NCI-H1436 (cell line): ENCODE measurements around the gene USF1.
"Not testable (repeated sequence)": the region's sequence is repeated elsewhere in the genome, so short reads cannot be mapped to it uniquely, and the experiment has no call there.

Source experiments
- DNase-seq: peaks from one replicate; lab custom pipeline; 2025; lab: John Stamatoyannopoulos, UW

Gene USF1

DNA sequence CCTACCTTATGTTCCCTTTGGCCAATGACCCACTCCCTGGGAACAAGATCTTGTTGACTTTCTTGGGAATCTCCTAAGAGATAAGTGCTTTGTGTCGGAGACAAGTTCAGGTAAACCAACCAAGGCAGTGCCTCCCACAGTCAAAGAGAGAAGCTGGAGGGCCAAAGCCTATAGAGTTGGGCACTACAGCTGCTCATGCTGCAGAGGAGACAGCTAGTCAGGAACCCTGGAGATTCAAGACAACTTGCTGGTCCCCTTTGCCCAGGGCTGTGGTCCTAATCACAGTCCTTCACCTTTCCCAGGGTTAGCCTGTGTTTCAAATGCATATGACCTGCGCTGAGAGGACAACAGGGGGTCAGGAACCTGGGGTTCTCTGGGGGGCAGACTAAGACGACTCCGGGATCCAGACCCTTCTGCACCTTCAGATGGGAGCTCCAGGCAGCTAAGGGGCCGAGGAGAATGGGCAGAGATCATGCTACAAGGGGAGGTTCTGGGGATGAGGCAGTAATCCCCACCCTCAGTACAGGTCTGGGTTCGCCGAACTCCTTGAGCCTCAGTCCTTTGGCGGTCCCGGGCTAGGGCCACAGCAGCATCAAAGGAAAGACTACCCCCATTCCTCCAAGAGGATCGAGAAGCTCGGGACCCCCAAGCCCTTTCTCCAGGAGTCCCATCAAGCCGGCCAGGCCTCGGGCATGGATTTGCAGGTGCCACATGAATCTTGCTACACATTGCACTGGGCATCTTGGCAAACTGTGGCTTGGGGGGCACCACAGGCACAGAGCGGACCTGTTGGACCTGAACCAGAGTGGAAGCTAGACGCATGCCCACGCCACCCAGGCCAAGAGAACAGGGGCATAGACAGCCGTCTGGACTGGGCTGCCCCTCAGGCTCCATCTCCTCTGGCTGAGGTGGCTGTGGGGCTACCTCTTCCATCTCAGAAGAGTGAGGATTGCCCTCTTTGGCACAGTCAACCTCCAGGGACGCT is 2.0 kb upstream of the USF1 start:
- DNase-seq, result no peak

DNA sequence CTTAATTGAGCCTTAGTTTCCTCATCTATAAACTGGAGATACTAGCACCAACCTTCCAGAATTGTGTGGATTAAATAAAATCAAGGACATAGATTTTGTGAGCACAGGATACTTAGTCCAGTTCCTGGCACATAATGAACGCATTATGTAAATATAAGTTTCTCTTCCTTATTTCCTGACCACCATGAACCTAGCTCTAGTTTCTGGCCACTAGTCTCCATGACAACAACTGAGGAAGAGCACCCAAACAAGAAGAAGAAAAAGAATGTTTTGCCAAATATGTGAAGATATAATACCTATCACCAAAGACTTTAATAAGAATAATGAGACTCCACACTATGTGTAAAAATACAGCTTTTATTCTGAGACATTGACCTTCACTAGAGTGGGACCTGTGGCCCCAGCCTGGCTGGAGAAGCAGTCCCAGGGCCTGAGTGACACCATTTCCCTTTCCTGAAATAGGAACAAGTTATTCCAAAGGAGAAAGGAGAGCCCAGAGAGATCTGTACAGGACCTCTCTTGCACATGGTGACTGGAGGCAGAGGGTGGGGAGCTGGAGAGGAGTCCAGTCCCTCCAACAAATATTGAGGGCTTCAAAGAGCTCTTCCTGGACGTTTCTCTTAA is 940 bp upstream of the USF1 start:
- DNase-seq, result no peak

DNA sequence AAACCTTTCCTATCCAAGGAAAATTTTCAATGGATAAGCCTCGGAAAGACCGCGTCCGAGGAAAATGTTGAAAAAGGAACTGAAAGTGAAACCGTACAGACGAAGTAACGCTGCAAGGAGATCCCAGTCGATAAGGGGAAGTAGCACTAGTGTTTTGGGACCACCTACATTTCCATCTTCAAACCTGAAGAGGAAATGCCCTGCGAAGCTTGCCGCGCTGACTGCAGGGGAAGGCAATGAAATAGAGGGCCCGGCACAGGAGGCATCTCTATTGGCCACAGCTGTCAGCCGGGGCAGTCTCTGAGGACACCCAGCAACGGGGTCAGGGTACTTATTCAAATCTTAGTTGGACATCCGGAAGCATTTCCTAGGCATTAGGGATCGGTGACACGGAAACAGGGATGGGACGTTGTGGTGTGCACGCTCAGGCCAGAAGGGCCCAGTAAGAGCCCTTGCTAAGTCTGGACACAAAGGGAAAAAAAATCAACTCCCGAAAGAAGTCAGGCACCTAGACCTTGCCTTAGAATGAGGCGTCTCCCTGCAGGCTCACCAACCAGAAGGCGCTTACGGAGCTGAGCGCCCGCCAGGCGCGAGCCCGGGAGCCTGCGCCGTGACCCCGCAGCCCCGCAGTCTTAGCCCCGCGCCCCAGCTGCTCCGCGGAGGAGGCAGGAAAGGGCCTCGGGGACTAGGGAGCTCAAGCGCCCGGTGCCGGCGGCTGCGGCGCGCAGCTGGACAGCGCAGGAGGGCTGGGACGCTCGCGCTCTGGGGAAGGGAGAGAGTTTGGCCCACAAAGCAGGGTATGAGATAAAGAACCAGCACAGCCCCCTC is 655 bp downstream of the USF1 start:
- no peak for DNase-seq

DNA sequence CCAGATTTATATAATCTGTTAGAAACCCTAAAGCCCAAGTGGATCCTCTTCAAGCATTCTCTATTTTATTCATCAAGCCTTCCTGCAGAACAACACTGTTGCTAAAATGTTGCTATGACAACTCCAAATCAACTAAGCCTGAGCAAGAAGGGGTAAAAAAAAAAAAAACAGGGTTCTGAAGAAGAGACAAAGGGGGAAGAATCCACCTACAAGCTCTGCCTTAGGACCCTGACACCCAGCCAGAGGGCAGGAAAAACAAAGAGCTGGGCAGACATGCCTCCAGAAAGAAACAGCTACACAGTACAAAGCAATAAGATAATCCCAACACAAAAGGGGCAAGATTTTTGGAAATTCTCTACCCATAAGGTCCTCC is 1.3 kb downstream of the USF1 start:
- no peak for DNase-seq

DNA sequence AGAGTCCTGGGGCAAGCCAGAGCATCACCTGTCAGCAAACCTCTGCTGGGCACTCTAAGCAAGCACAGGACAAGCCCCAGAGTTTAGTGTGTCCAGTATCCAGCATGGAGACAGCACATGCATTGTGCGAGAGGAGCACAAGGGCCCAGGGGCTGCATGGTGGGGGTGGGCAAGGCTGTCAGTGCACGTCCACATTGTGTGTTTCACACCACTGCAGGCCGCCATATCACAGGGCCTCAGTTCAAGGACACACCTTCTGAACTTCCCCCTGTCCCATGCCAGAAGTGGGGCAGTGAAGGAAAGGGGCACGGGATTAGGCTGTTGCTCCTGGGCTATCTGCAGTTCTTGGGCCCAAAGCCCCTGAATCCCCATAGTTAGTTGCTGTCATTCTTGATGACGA is 6.2 kb downstream of the USF1 start:
- no peak for DNase-seq

DNA sequence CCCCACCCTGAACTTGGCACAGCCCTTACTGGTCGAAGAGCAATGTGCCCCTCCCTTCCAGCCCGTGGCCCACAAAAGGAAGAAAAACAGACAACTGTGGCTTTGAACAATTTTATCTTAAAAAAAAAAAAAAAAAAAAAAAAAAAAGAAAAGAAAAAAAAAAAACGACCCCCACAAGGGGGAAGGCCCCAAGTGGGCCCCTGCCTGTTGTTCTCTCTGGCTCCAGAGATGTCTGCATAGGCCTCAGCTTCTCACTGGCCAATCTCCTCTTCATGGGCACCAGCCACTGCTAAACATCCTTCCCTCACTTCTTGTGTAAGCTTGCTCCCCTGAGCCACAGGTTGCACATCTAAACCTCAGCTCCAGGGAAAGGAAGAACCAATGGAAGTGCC is 6.6 kb downstream of the USF1 start:
- DNase-seq, result no peak

DNA sequence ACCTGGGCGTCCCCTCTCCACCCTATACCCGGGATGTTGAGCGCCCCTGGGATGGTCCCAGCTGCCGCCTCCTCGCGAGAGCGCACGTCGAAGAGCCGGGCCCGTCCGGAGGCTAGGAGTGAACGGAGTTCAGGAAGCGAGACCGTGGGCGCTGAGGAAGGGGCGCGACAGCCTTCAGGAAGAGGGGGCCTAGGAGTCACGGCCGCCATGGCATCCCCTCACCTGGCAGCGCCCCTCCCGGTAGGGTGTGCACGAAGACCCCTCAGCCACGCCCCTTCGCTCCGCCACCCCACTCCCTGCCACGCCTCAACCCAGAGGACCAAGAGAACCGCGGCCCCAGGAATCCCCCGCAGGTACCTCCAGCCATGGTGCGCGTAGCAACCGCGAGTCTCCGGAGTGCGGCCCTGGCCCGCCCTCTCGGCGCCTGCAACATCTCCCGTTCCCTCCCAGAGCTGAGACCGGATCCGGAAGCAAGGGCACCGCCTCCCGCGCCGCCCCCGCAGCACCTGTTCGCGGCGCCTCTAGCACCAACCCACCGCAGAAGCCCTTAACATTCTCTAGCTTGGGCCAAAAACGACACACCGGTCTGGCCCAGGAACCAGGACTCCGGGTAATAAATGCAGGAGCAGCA is 7.1 kb downstream of the USF1 start, which contains the start of gene TSTD1:
Gene TSTD1, minus strand, starts transcription at position 442 of the 631 bp plus-strand sequence. Its CDS starts 75 bp downstream, at position 367.
- DNase-seq, result peak; percentile 67

DNA sequence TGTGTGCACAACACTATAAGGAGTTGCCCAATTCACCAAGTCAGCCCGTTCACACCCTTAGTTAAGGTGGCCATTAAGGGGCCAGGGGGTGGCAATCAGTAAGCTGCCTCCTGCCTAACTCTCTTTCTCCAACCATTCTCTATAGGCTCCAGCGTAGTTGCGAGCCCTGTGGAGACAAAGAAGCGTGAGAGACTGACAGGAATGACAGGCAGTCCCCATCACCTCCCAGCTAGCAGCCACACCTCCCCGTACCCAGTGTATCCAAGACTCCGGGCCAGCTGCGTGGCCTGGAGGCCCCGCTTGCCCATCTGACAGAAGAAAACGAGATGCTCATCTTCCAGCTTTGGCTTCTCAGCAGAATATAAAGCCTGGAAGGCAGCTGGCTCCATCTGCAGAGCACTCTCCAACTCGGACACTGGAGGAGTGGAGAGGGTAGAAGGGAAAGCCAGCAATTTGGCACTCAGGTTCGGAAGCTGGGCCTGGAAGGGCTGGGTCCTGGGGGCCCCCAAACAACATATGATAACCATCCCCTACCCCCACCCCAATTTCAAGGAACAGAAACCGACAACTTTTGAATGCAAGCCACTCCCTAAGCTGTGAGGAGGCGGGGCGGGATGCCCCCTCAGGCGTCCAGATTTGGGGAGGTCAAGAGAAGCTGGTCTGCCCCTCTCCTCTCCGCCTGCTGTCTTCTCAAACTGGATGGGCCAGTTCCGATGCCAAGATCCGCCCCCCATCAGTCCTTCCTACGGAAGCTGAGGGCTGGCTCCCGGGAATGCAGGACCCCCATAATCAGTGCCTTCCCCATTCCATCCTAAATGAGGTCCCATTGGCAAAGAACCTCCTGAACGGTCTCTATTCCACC is 7.9 kb downstream of the USF1 start:
- no peak for DNase-seq

DNA sequence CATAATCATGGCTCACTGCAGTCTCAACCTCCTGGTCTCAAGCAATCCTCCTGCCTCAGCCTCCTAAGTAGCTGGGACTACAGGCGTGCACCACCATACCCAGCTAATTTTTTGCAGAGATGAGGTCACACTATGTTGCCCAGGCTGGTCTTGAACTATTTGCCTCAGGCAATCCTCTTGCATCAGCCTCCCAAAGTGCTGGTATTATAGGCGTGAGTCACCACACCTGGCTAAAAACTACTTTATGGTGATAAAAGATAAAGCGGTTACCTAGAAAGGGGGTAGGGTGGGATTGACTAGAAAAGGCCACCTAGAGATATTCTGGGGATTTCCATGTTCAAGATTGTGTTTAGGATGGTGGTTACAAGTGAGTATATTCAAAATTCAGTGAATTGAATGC is 12.0 kb downstream of the USF1 start:
- no peak for DNase-seq

DNA sequence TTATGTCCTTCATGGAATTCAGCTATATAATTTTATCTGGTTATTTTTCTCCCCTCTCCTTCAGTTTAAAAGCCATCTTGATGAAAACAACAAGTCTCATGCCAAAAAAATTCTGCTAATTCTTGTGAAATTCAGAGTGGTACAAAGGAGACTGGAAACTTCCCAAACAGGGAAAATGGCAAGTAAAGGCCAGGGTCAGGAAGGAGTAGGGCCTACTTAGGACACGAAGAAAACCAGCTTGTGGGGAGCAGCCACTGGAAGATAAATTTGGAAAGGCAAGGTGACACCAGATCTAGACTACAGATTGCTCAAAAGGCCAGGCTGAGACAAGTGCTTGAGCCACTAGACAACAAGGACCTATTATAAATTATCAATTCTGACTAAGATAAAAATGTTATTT is 13.4 kb downstream of the USF1 start:
- no peak for DNase-seq

DNA sequence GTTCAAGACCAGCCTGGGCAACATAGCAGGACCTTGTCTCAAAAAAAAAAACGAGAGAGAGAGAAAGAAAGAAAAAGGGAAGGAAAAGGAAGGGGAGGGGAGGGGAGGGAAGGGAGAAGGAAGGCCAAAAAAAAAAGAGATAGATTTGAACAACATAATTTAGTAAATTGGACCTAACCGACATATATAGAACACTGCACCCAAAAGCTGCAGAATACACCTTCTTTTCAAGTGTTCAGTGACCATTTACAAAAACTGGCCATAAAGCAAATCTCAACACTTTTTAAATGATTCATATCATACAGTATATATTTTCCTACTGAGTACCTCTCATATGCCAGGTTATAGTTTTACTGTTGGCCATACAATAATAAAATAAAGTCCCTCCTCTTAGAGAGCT is 13.9 kb downstream of the USF1 start:
- DNase-seq, result no peak

DNA sequence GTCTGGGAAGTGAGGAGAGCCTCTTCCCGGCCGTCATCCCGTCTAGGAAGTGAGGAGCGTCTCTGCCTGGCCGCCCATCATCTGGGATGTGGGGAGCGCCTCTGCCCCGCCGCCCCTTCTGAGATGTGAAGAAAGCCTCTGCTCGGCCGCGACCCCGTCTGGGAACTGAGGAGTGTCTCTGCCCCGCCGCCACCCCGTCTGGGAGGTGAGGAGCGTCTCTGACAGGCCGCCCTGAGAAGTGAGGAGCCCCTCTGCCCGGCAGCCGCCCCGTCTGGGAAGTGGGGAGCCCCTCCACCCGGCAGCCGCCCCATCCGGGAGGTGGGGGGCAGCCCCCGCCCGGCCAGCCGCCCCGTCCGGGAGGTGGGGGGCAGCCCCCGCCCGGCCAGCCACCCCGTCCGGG is 16.3 kb downstream of the USF1 start:
- not testable (repeated sequence) for DNase-seq

DNA sequence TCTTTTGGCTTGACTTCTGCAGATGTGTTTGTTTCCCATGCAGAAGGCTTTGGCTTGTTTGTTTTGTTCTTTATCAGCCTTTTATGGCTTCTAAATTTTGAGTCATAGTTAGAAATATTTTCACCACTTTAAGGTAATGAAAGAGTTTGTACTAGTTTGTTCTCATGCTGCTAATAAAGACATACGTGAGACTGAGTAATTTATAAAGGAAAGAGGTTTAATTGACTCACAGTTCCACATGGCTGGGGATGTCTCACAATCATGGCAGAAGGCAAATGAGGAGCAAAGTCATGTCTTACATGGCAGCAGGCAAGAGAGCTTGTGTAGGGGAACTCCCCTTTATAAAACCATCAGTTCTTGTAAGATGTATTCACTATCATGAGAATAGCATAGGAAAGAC is 18.8 kb downstream of the USF1 start:
- not testable (repeated sequence) for DNase-seq

DNA sequence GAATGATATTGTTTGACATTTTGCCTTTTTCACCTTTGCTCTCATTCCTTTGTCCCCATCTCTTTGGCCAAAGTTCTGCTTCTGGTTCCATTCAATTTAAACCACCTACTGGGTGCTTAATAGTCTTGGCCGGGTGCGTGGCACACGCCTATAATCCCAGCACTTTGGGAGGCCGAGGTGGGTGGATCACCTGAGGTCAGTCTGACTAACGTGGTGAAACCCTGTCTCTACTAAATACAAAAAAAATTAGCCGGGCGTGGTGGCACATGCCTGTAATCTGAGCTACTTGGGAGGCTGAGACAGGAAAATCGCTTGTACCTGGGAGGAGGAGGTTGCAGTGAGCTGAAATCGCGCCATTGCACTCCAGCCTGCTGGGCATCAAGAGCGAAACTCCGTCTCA is 23.3 kb downstream of the USF1 start:
- not testable (repeated sequence) for DNase-seq

DNA sequence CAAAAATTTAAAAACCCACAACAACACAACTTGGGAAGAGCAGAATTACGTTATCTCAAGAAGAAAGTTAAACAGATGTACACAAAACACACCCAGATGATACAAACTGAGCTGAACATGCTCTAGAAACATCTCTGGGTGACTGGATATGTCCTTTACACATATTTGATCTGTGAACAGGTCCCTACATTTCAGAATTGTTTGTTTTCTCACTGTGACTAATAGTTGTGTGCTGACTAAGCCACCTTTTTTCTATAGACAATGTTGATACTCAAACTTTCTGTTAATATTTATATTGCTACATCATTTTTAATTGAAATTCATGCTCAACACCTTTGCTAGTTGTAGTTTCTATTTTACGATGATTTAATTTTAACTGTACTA is 23.8 kb downstream of the USF1 start:
- no peak for DNase-seq

DNA sequence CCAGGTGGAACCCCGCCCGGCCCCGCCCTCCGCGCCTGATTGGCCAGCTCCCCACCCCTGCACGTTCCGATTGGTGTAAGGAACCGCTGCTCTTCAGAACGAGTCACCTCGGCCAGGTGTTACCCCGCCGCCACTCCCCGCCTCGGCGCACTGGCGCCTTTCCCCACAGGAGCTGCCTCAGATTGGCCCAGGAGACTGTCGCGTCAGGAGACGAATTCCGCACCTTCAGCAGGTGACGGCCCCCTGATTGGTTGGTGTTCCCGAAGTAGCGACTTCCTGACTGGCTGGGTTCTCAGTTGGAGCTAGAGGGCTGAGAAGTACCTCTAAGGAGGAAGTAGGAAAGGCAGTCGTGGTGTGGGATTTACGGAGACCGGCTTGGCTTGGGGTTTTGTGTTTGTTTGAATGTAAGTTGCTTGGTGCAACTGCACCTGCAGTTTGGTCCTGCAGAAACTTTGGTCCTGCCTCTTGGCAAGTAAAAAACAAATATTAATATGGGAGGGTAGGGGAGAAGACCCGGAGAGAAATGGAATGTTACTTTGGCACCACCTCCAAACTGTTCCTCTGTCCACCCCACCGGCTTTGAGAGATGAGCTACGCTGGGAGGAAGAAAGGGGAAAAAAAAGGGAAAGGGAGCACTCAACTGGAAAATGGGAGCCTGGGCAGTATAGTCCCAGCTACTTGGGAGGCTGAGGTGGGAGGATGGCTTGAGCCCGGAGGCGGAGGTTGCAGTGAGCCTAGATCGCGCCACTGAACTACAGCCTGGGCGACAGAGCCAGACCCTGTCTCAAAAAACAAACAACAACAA is 24.4 kb downstream of the USF1 start:
- peak; percentile 95 for DNase-seq

DNA sequence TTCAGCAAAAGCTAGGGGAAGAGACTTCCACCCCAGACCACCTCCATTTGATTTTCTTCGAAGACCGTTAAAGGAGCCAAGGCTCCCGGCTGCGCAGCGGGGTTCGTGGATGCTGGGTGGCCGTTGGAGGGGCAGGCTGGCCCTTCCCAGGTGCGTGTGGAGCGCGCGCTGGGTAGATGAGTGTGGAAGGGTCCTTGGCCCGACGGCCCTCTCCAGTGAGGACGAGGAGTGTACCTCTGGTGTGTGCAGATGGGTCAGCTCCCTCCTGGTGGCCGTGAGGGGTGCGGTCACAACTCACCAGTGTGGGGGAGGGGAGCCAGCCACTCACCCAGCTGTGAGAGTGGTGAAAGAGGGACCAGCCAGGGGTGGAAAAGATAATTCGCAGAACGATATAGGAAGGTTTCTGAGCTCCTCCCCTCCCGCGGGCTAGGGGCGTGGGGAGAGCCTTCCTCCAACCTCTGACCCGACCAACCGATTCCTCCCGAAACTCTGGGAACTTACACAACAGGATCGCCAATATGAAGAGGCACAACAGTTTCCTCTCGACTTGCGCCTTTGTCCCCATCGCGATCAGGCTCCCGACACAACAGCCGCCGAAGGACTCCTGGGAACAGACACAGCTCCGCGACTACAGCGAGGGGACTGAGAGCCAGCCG is 25.1 kb downstream of the USF1 start, which contains the start of gene F11R:
Gene F11R, minus strand, starts transcription at position 644 of the 656 bp plus-strand sequence. Its CDS starts 79 bp downstream, at position 565.
- peak; percentile 67 for DNase-seq

DNA sequence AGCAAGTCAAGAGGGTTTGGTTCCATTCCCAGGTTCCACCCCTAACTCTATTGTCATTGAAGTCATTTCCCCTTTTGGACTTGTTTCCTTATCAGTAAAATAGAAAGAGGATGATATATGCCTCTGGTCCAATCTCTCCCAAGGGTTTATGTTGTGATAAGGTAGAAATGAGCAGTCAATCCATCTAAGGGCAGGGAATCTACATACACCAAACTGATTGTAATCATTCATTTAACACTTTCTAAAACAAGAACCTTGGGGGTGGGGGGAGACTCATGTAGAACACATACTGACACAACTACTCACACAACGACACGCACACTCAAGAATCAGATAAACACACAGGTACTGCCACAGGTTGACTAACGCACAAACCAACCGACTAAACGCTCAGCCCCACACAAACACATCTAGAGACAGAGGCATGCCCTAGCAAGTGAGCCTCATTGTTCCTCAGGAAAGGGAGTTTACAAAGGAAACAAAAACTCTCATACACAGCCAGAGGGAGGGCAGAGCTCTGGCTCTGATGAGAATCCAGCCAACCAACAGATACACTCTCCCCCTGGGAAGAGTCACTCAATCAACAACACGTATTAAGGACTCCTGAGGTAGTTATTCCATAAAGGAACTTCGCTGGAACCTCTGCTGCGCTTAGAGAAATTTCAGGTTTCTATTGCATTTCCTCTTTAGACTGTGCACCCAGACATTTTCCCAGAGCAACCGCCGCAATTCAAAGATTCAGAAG is 25.9 kb downstream of the USF1 start:
- DNase-seq, result no peak
